Calu3 (cell line): ENCODE measurements around the gene TRPC4. TPM values are rescaled to one million over a fixed set of nuclear protein-coding genes. Genes with fewer than 3 reads are reported as not detected.
"Not testable (repeated sequence)": the region's sequence is repeated elsewhere in the genome, so short reads cannot be mapped to it uniquely, and the experiment has no call there.

ENCODE experiments used
- BruUV-seq: library from RNA; stranded (reverse); fragments of 400-500 nt; replicated peaks from 2 replicates; lab custom pipeline; 2021; lab: Mats Ljungman, UMichigan
- CTCF ChIA-PET: fragments of 300-600 bp; sonication (Branson Sonifier 250); formaldehyde crosslinking; loops from one replicate; lab custom pipeline; 2022; ENCODE audit warnings: antibody characterized with exemption; lab: Charles Lee
- DNase-seq: peaks from one replicate; pipeline ENCODE4 v3.0.0; 2022
- H3K27ac Mint-ChIP-seq: one replicate; pipeline ENCODE4 v1.8.0; 2022; ENCODE audit warnings: mixed read lengths; ENCODE audit not compliant: unreplicated experiment
- H3K27me3 Mint-ChIP-seq: one replicate; pipeline ENCODE4 v1.8.0; 2022; ENCODE audit warnings: mixed read lengths; ENCODE audit not compliant: unreplicated experiment
- H3K36me3 Mint-ChIP-seq: one replicate; pipeline ENCODE4 v1.8.0; 2022; ENCODE audit warnings: mild to moderate bottlenecking, moderate library complexity, mixed read lengths; ENCODE audit not compliant: insufficient read depth, unreplicated experiment
- H3K4me1 Mint-ChIP-seq: one replicate; pipeline ENCODE4 v1.8.0; 2022; ENCODE audit warnings: mild to moderate bottlenecking, low read depth, mixed read lengths; ENCODE audit not compliant: unreplicated experiment
- H3K4me3 Mint-ChIP-seq: one replicate; pipeline ENCODE4 v1.8.0; 2022; ENCODE audit warnings: mild to moderate bottlenecking, low read depth, moderate library complexity, mixed read lengths; ENCODE audit not compliant: unreplicated experiment
- H3K9me3 Mint-ChIP-seq: one replicate; pipeline ENCODE4 v1.8.0; 2022; ENCODE audit warnings: low read depth, mixed read lengths; ENCODE audit not compliant: unreplicated experiment
- CTCF ChIP-seq: fragments of 200-600 bp; IDR thresholded peaks from one replicate; pipeline ENCODE4 v1.8.0; 2022; ENCODE audit warnings: antibody characterized with exemption; ENCODE audit not compliant: unreplicated experiment
- intact Hi-C: fragments of 100-400 bp; cut with micrococcal nuclease; formaldehyde crosslinking; loops from one replicate; pipeline ENCODE4 v1.10.0; 2022; ENCODE audit not compliant: unreplicated experiment
- total RNA-seq: library from RNA; stranded (reverse); gene quantifications from 2 replicates; pipeline ENCODE4 v1.2.3, GENCODE V29; 2022

The TRPC4 gene
- total RNA-seq, 1 experiment from 2014 or later = not detected

- Mint-ChIP-seq H3K9me3 (no peaks in the 10 kb centered on the region), H3K36me3 (no peaks in the 10 kb centered on the region), H3K27ac (no peak overlapping the region), H3K4me3 (no peak overlapping the region), H3K4me1 (no peaks in the 10 kb centered on the region), H3K27me3 (no peaks in the 10 kb centered on the region)
- TF ChIP-seq CTCF = no peak
- intact Hi-C loops = no loop called here
- no TSS peak for BruUV-seq
- CTCF ChIA-PET = no interaction called here
- DNase-seq = no peak
Observed at GRCh38 chr13:37811441-37811840, 58.1 kb downstream of the TRPC4 start.

GRCh38 chr13:37806666-37807065 lies 62.9 kb downstream of the TRPC4 start:
- Mint-ChIP-seq H3K36me3 (no peaks in the 10 kb centered on the region), H3K27me3 (no peaks in the 10 kb centered on the region), H3K27ac (no peak overlapping the region), H3K4me3 (no peak overlapping the region), H3K9me3 (no peaks in the 10 kb centered on the region), H3K4me1 (no peaks in the 10 kb centered on the region)
- no peak for DNase-seq
- no peak for TF ChIP-seq CTCF
- CTCF ChIA-PET = no interaction called here
- BruUV-seq = no TSS peak
- intact Hi-C loops = no loop called here

GRCh38 chr13:37797631-37798030 lies 71.9 kb downstream of the TRPC4 start:
- Mint-ChIP-seq H3K27me3 (no peaks in the 10 kb centered on the region), H3K27ac (no peak overlapping the region), H3K9me3 (no peaks in the 10 kb centered on the region), H3K36me3 (no peaks in the 10 kb centered on the region), H3K4me1 (no peaks in the 10 kb centered on the region), H3K4me3 (no peak overlapping the region)
- no peak for TF ChIP-seq CTCF
- no peak for DNase-seq
- CTCF ChIA-PET = no interaction called here
- intact Hi-C loops = no loop called here
- no TSS peak for BruUV-seq

GRCh38 chr13:37796795-37797194 lies 72.8 kb downstream of the TRPC4 start:
- H3K36me3 Mint-ChIP-seq, H3K27me3 Mint-ChIP-seq, BruUV-seq, H3K27ac Mint-ChIP-seq, H3K4me1 Mint-ChIP-seq, H3K4me3 Mint-ChIP-seq, DNase-seq, CTCF ChIA-PET, H3K9me3 Mint-ChIP-seq, intact Hi-C loops: not testable (repeated sequence)

- DNase-seq = no peak
- Mint-ChIP-seq H3K27ac (no peak overlapping the region), H3K36me3 (no peaks in the 10 kb centered on the region), H3K9me3 (no peaks in the 10 kb centered on the region), H3K4me3 (no peak overlapping the region), H3K27me3 (no peaks in the 10 kb centered on the region), H3K4me1 (no peaks in the 10 kb centered on the region)
- intact Hi-C loops = no loop called here
- no peak for TF ChIP-seq CTCF
- CTCF ChIA-PET = interaction anchor here (0.7 kb wide), 1 partner anchor 836 kb away, joined by 4 read pairs; no protein-coding TSS in a partner anchor
- BruUV-seq = no TSS peak
Observed at GRCh38 chr13:37795326-37795725, 74.2 kb downstream of the TRPC4 start.
